Endothelial cell (in vitro differentiated cells): ENCODE measurements around the gene PPIG. TPM values are rescaled to one million over a fixed set of nuclear protein-coding genes. Genes with fewer than 3 reads are reported as not detected.

Experiments used
- DNase-seq: peaks from one replicate; pipeline ENCODE4 v3.0.0; 2021; ENCODE audit warnings: low spot score
- H3K27ac Mint-ChIP-seq: one replicate; pipeline ENCODE4 v1.8.0; 2021; ENCODE audit warnings: mixed read lengths, inconsistent platforms; ENCODE audit not compliant: unreplicated experiment
- H3K27me3 Mint-ChIP-seq: one replicate; pipeline ENCODE4 v1.8.0; 2021; ENCODE audit warnings: mild to moderate bottlenecking, moderate library complexity, mixed read lengths, inconsistent platforms; ENCODE audit not compliant: unreplicated experiment
- H3K36me3 Mint-ChIP-seq: one replicate; pipeline ENCODE4 v1.8.0; 2021; ENCODE audit warnings: mild to moderate bottlenecking, low read depth, mixed read lengths, inconsistent platforms; ENCODE audit not compliant: unreplicated experiment
- H3K4me1 Mint-ChIP-seq: one replicate; pipeline ENCODE4 v1.8.0; 2021; ENCODE audit warnings: mild to moderate bottlenecking, mixed read lengths, inconsistent platforms; ENCODE audit not compliant: unreplicated experiment
- H3K4me3 Mint-ChIP-seq: one replicate; pipeline ENCODE4 v1.8.0; 2021; ENCODE audit warnings: mild to moderate bottlenecking, mixed read lengths, inconsistent platforms; ENCODE audit not compliant: unreplicated experiment
- H3K9me3 Mint-ChIP-seq: one replicate; pipeline ENCODE4 v1.8.0; 2021; ENCODE audit warnings: mixed read lengths, inconsistent platforms; ENCODE audit not compliant: unreplicated experiment
- CTCF ChIP-seq: fragments of 200-600 bp; sonication (generic); IDR thresholded peaks from one replicate; pipeline ENCODE4 v1.5.0; 2021; ENCODE audit warnings: antibody characterized with exemption; ENCODE audit not compliant: unreplicated experiment
- total RNA-seq: library from RNA; stranded (reverse); fragmentation: NEBNext Ultra II Directional; extraction: Animal tissue kit (Norgen Biotek cat#: 25700); gene quantifications from one replicate; pipeline ENCODE4 v1.2.1, GENCODE V29; 2021; ENCODE audit not compliant: unreplicated experiment

The PPIG gene
- total RNA-seq, 1 donor from 2014 or later = 50.8 TPM

- no peaks in the 10 kb centered on the region for H3K9me3 Mint-ChIP-seq
- DNase-seq = no peak
- H3K4me1 Mint-ChIP-seq = no peaks in the 10 kb centered on the region
- H3K27ac Mint-ChIP-seq = no peak overlapping the region
- no peaks in the 10 kb centered on the region for H3K36me3 Mint-ChIP-seq
- H3K4me3 Mint-ChIP-seq = no peak overlapping the region
- no peaks in the 10 kb centered on the region for H3K27me3 Mint-ChIP-seq
- no peak for TF ChIP-seq CTCF
Measured at GRCh38 chr2:169640104-169640503, 56.0 kb downstream of the PPIG start.

GRCh38 chr2:169641464-169641863 is 57.3 kb downstream of the PPIG start:
- Mint-ChIP-seq H3K4me3 (no peak overlapping the region), H3K9me3 (no peaks in the 10 kb centered on the region), H3K27ac (no peak overlapping the region), H3K36me3 (no peaks in the 10 kb centered on the region), H3K4me1 (no peaks in the 10 kb centered on the region), H3K27me3 (no peaks in the 10 kb centered on the region)
- TF ChIP-seq CTCF = no peak
- DNase-seq = no peak

GRCh38 chr2:169644173-169644572 is 60.0 kb downstream of the PPIG start:
- no peak overlapping the region for H3K4me3 Mint-ChIP-seq
- no peak for DNase-seq
- no peaks in the 10 kb centered on the region for H3K4me1 Mint-ChIP-seq
- no peaks in the 10 kb centered on the region for H3K9me3 Mint-ChIP-seq
- no peak for TF ChIP-seq CTCF
- no peak overlapping the region for H3K27ac Mint-ChIP-seq
- H3K36me3 Mint-ChIP-seq = no peaks in the 10 kb centered on the region
- no peaks in the 10 kb centered on the region for H3K27me3 Mint-ChIP-seq

GRCh38 chr2:169647496-169647895 is 63.3 kb downstream of the PPIG start:
- Mint-ChIP-seq H3K27ac (no peak overlapping the region), H3K9me3 (no peaks in the 10 kb centered on the region), H3K4me3 (no peak overlapping the region), H3K4me1 (no peaks in the 10 kb centered on the region), H3K27me3 (no peaks in the 10 kb centered on the region), H3K36me3 (no peaks in the 10 kb centered on the region)
- DNase-seq = no peak
- TF ChIP-seq CTCF = no peak

GRCh38 chr2:169649278-169649677 is 65.1 kb downstream of the PPIG start:
- Mint-ChIP-seq H3K4me1 (no peaks in the 10 kb centered on the region), H3K27ac (no peak overlapping the region), H3K4me3 (no peak overlapping the region), H3K36me3 (no peaks in the 10 kb centered on the region), H3K9me3 (no peaks in the 10 kb centered on the region), H3K27me3 (no peaks in the 10 kb centered on the region)
- TF ChIP-seq CTCF = no peak
- no peak for DNase-seq
